Measurements from ENCODE around the gene APCDD1. TPM values are rescaled to one million over a fixed set of nuclear protein-coding genes. Genes with fewer than 3 reads are reported as not detected.
"Not testable (repeated sequence)": the region's sequence is repeated elsewhere in the genome, so short reads cannot be mapped to it uniquely, and the experiment has no call there.

Gene APCDD1
- total RNA-seq, 1 experiment from 2014 or later = not detected

DNA sequence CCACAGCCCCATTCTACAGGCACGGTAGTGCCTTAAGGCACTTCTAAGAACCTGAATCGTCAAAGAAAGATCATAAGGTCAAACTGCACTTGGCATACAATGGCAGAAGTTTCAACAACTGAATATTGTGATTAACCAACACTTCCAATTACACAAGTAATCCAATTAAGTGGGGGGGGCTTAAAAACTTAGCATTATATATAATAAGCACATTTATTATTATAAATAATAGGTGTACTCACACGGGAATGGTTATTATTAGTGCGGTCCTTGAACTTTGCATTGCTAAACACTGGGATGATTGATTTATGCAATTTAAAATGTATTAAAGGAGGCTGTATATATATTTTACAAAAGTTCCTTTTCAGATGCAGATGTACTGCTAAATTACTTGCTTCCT lies 7.6 kb downstream of the APCDD1 start:
- Mint-ChIP-seq H3K9me3 (ENCODE audit: low read depth, unreplicated experiment) (no peaks in the 10 kb centered on the region), H3K4me1 (ENCODE audit: low read depth, unreplicated experiment) (no peaks in the 10 kb centered on the region), H3K4me3 (ENCODE audit: low read depth, unreplicated experiment) (no peak overlapping the region), H3K36me3 (ENCODE audit: insufficient read depth, unreplicated experiment) (no peaks in the 10 kb centered on the region), H3K27ac (ENCODE audit: unreplicated experiment) (no peak overlapping the region), H3K27me3 (ENCODE audit: unreplicated experiment) (peaks cover 76% of the 10 kb centered on the region)
- no peak for DNase-seq
- intact Hi-C loops (cut with micrococcal nuclease; ENCODE audit: unreplicated experiment) = no loop called here
- CTCF ChIA-PET = no interaction called here
- TF ChIP-seq, protein P1, sequence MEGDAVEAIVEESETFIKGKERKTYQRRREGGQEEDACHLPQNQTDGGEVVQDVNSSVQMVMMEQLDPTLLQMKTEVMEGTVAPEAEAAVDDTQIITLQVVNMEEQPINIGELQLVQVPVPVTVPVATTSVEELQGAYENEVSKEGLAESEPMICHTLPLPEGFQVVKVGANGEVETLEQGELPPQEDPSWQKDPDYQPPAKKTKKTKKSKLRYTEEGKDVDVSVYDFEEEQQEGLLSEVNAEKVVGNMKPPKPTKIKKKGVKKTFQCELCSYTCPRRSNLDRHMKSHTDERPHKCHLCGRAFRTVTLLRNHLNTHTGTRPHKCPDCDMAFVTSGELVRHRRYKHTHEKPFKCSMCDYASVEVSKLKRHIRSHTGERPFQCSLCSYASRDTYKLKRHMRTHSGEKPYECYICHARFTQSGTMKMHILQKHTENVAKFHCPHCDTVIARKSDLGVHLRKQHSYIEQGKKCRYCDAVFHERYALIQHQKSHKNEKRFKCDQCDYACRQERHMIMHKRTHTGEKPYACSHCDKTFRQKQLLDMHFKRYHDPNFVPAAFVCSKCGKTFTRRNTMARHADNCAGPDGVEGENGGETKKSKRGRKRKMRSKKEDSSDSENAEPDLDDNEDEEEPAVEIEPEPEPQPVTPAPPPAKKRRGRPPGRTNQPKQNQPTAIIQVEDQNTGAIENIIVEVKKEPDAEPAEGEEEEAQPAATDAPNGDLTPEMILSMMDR (IDR thresholded peaks at IDR 0.05; ENCODE audit: unreplicated experiment) = no peak
- BruUV-seq (replicated peaks) = no TSS peak

DNA sequence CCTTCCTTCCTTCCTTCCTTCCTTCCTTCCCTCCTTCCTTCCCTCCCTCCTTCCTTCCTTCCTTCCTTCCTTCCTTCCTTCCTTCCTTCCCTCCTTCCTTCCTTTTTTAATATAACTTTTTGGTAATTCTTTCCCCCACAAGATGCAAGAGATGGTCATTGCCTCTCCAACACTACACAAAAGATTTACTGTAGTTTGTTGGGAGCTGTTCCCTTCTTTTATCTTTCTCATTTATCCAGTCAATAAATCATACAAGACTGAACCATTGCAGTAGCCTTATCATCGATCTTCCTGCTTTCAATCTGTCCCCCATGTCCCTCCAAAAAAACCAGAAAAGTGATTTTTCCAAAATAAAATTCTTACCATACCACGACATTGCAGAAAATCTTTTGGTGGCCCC lies 8.2 kb downstream of the APCDD1 start:
- Mint-ChIP-seq H3K4me1 (ENCODE audit: low read depth, unreplicated experiment) (no peaks in the 10 kb centered on the region), H3K27ac (ENCODE audit: unreplicated experiment) (no peak overlapping the region), H3K36me3 (ENCODE audit: insufficient read depth, unreplicated experiment) (no peaks in the 10 kb centered on the region), H3K27me3 (ENCODE audit: unreplicated experiment) (peaks cover 74% of the 10 kb centered on the region), H3K4me3 (ENCODE audit: low read depth, unreplicated experiment) (no peak overlapping the region), H3K9me3 (ENCODE audit: low read depth, unreplicated experiment) (no peaks in the 10 kb centered on the region)
- CTCF ChIA-PET = no interaction called here
- intact Hi-C loops (cut with micrococcal nuclease; ENCODE audit: unreplicated experiment) = no loop called here
- no peak for DNase-seq
- TF ChIP-seq, protein P1 (IDR thresholded peaks at IDR 0.05; ENCODE audit: unreplicated experiment) = no peak
- BruUV-seq (replicated peaks) = no TSS peak

DNA sequence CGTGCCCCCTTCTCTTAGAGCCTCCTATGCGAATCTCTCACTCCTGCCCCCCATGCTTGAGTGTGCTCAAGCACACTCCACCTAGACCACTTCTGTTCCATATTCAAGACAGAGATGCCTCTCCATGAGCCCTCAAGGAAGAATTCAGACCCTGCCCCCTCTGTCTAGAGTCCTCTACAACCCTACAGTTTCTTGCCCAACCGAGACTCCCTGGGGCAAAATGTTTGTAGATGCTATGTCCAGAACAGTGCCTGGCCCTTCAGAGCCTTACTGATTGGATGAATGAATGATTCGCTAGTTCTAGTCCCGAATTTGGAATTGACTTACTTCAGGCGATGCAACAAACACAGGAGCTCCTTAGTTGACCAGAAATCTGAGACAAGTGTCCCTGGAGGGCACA lies 8.7 kb downstream of the APCDD1 start:
- Mint-ChIP-seq H3K27me3 (ENCODE audit: unreplicated experiment) (peaks cover 74% of the 10 kb centered on the region), H3K4me3 (ENCODE audit: low read depth, unreplicated experiment) (no peak overlapping the region), H3K4me1 (ENCODE audit: low read depth, unreplicated experiment) (no peaks in the 10 kb centered on the region), H3K27ac (ENCODE audit: unreplicated experiment) (no peak overlapping the region), H3K9me3 (ENCODE audit: low read depth, unreplicated experiment) (no peaks in the 10 kb centered on the region), H3K36me3 (ENCODE audit: insufficient read depth, unreplicated experiment) (no peaks in the 10 kb centered on the region)
- TF ChIP-seq, protein P1 (IDR thresholded peaks at IDR 0.05; ENCODE audit: unreplicated experiment) = no peak
- intact Hi-C loops (cut with micrococcal nuclease; ENCODE audit: unreplicated experiment) = no loop called here
- CTCF ChIA-PET = no interaction called here
- no TSS peak for BruUV-seq (replicated peaks)
- DNase-seq = no peak

DNA sequence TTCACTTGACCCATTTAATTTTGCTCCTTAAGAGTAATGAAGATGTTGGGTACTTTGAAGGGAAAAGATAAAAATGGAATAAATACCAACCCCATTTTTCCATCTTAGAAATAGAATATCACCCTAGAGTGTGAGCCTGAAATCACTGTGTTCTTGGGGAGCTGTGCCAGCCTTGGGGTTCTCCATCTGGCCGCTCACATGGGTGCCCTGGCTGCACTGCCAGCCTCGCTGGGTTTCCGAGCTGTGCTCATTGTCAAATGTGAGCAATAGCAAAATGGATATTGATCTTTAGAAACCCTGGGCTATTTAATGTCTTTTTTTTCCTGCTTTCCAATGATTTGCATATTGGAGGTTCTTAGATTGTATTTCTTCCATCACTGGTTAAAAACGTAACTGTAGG lies 9.3 kb downstream of the APCDD1 start:
- CTCF ChIA-PET = no interaction called here
- intact Hi-C loops (cut with micrococcal nuclease; ENCODE audit: unreplicated experiment) = no loop called here
- no peaks in the 10 kb centered on the region for H3K9me3 Mint-ChIP-seq (ENCODE audit: low read depth, unreplicated experiment)
- H3K4me3 Mint-ChIP-seq (ENCODE audit: low read depth, unreplicated experiment) = no peak overlapping the region
- TF ChIP-seq, protein P1 (IDR thresholded peaks at IDR 0.05; ENCODE audit: unreplicated experiment) = no peak
- BruUV-seq (replicated peaks) = no TSS peak
- peaks cover 74% of the 10 kb centered on the region for H3K27me3 Mint-ChIP-seq (ENCODE audit: unreplicated experiment)
- H3K4me1 Mint-ChIP-seq (ENCODE audit: low read depth, unreplicated experiment) = no peaks in the 10 kb centered on the region
- no peak for DNase-seq
- no peaks in the 10 kb centered on the region for H3K36me3 Mint-ChIP-seq (ENCODE audit: insufficient read depth, unreplicated experiment)
- no peak overlapping the region for H3K27ac Mint-ChIP-seq (ENCODE audit: unreplicated experiment)

DNA sequence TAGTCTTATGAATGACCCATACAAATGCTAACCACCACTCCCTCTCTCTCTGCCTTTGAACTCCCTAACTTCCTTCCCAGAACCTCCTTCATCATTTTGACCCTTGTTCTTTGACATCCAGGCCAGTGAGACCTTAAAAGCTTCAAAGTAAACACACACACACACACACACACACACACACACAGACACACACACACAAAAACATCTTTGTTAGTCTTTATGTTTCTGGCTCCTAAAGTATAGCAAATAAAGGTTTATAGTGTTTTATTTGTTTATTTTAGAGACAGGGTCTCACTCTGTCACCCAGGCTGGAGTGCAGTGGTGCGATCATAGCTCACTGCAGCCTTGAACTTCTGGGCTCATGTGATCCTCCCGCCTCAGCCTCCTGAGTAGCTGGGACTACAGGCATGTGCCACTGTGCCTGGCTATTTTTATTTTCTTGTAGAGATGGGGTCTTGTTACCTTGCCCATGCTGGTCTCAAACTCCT lies 9.8 kb downstream of the APCDD1 start:
- H3K36me3 Mint-ChIP-seq (ENCODE audit: insufficient read depth, unreplicated experiment); H3K9me3 Mint-ChIP-seq (ENCODE audit: low read depth, unreplicated experiment); intact Hi-C loops (cut with micrococcal nuclease; ENCODE audit: unreplicated experiment); H3K4me3 Mint-ChIP-seq (ENCODE audit: low read depth, unreplicated experiment); H3K27ac Mint-ChIP-seq (ENCODE audit: unreplicated experiment); BruUV-seq (replicated peaks); H3K4me1 Mint-ChIP-seq (ENCODE audit: low read depth, unreplicated experiment); CTCF ChIA-PET; DNase-seq: not testable (repeated sequence)
- peaks cover 74% of the 10 kb centered on the region for H3K27me3 Mint-ChIP-seq (ENCODE audit: unreplicated experiment)
